Activated CD4-positive, alpha-beta T cell treated with anti-CD3 and anti-CD28 coated beads, Interleukin-2, amount 10 ng/mL, durations not matched to agents 7 days and 5 days (primary cell): Measurements from ENCODE around the gene TDP1. TPM values are rescaled to one million over a fixed set of nuclear protein-coding genes. Genes with fewer than 3 reads are reported as not detected.

ENCODE experiments used
- CTCF ChIA-PET: fragments of 350-600 bp; sonication (Branson Sonifier 250); formaldehyde crosslinking; loops from one replicate; lab custom pipeline; 2021; ENCODE audit warnings: antibody characterized with exemption; lab: Charles Lee
- POLR2A ChIA-PET: fragments of 350-600 bp; sonication (Branson Sonifier 250); formaldehyde crosslinking; loops from one replicate; lab custom pipeline; 2021; ENCODE audit warnings: antibody characterized with exemption; lab: Charles Lee
- DNase-seq: peaks from one replicate; pipeline ENCODE4 v3.0.0-alpha.2; 2020
- H3K27ac Mint-ChIP-seq: one replicate; pipeline ENCODE4 v1.8.0; 2021; ENCODE audit warnings: mild to moderate bottlenecking, moderate library complexity, mixed read lengths
- H3K27me3 Mint-ChIP-seq: one replicate; pipeline ENCODE4 v1.8.0; 2021; ENCODE audit warnings: mixed read lengths
- H3K36me3 Mint-ChIP-seq: one replicate; pipeline ENCODE4 v1.8.0; 2021; ENCODE audit warnings: low read depth, mixed read lengths
- H3K4me1 Mint-ChIP-seq: one replicate; pipeline ENCODE4 v1.8.0; 2021; ENCODE audit warnings: mixed read lengths
- H3K4me3 Mint-ChIP-seq: one replicate; pipeline ENCODE4 v1.8.0; 2021; ENCODE audit warnings: mild to moderate bottlenecking, moderate library complexity, mixed read lengths
- H3K9me3 Mint-ChIP-seq: one replicate; pipeline ENCODE4 v1.8.0; 2021; ENCODE audit warnings: mixed read lengths
- total RNA-seq, 2 experiments: library from RNA; stranded (reverse); gene quantifications; one replicate each; pipeline ENCODE4 v1.2.3, GENCODE V29; 2021

TDP1 gene
- total RNA-seq, 2 experiments from 2014 or later = 77.9 to 79.6 TPM

- POLR2A ChIA-PET = interaction anchor here (0.6 kb wide), 1 partner anchor 277 kb away, joined by 4 read pairs; no protein-coding TSS in a partner anchor
- DNase-seq = no peak
- H3K36me3 Mint-ChIP-seq = peaks cover 38% of the 10 kb centered on the region
- no peaks in the 10 kb centered on the region for H3K9me3 Mint-ChIP-seq
- no peaks in the 10 kb centered on the region for H3K4me1 Mint-ChIP-seq
- CTCF ChIA-PET = interaction anchor here (0.8 to 1.9 kb wide), 2 partner anchors 22 to 38 kb away, joined by 3 to 5 read pairs; no protein-coding TSS in a partner anchor
- no peak overlapping the region for H3K4me3 Mint-ChIP-seq
- H3K27me3 Mint-ChIP-seq = no peaks in the 10 kb centered on the region
- no peak overlapping the region for H3K27ac Mint-ChIP-seq
Measured at GRCh38 chr14:89977668-89978067, 21.9 kb downstream of the TDP1 start.

- no peak for DNase-seq
- Mint-ChIP-seq H3K4me3 (no peak overlapping the region), H3K36me3 (peaks cover 37% of the 10 kb centered on the region), H3K27me3 (no peaks in the 10 kb centered on the region), H3K4me1 (no peaks in the 10 kb centered on the region), H3K9me3 (no peaks in the 10 kb centered on the region), H3K27ac (no peak overlapping the region)
- ChIA-PET POLR2A (no interaction called here), CTCF (interaction anchor here (0.7 to 1.9 kb wide), 2 partner anchors 16 to 39 kb away, joined by 4 to 5 read pairs; no protein-coding TSS in a partner anchor)
Measured at GRCh38 chr14:89978656-89979055, 22.9 kb downstream of the TDP1 start.

- peaks cover 47% of the 10 kb centered on the region for H3K36me3 Mint-ChIP-seq
Measured at GRCh38 chr14:89983375-89983774, 27.6 kb downstream of the TDP1 start.

DNA sequence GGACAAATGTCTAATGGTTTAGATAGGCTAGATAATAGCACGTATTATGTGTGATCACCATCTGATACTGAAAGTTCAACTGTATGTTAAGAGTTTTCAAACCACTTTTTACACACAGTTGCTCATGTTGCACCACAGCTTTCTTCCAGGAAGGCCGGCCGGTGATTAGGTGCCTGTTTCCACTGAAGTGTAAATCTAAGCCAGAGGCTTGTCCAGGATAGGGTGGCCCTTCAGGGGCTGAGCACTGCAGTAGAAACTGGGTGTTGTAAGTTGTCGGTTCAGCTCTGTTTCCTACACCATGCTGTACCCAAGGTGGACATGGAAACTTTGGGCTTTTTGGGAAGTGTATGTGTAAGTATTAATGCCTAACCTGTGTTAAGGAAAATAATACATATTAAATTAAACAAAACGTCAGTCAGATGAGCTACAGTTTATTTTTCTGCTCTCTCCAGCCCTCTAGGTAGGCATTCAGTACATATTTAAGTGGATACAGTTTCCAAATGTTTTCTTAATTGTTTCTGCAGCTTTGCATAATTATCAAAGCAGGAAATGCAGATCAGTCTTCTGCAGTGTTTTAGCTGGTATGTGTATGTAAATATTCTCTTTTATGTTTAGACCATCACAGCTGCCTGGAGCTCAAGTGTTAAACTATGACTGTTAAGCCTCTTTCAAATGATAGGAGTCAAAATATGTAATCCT lies 30.9 kb downstream of the TDP1 start:
- Mint-ChIP-seq H3K36me3 (peaks cover 50% of the 10 kb centered on the region), H3K4me1 (no peaks in the 10 kb centered on the region), H3K27ac (no peak overlapping the region), H3K27me3 (no peaks in the 10 kb centered on the region), H3K4me3 (no peak overlapping the region), H3K9me3 (no peaks in the 10 kb centered on the region)
- ChIA-PET POLR2A (no interaction called here), CTCF (interaction anchor here (1.2 to 2.2 kb wide), 2 partner anchors 13 to 46 kb away, joined by 6 to 11 read pairs; no protein-coding TSS in a partner anchor)
- DNase-seq = no peak

More at GRCh38 chr14:89983375-89983774, 27.6 kb downstream of the TDP1 start:
- POLR2A ChIA-PET = no interaction called here
- no peaks in the 10 kb centered on the region for H3K9me3 Mint-ChIP-seq
- CTCF ChIA-PET = interaction anchor here (2.2 kb wide), 1 partner anchor 12 kb away, joined by 7 read pairs; no protein-coding TSS in a partner anchor
- H3K4me1 Mint-ChIP-seq = no peaks in the 10 kb centered on the region
- no peak for DNase-seq
- H3K4me3 Mint-ChIP-seq = no peak overlapping the region
- no peaks in the 10 kb centered on the region for H3K27me3 Mint-ChIP-seq
- no peak overlapping the region for H3K27ac Mint-ChIP-seq

DNA sequence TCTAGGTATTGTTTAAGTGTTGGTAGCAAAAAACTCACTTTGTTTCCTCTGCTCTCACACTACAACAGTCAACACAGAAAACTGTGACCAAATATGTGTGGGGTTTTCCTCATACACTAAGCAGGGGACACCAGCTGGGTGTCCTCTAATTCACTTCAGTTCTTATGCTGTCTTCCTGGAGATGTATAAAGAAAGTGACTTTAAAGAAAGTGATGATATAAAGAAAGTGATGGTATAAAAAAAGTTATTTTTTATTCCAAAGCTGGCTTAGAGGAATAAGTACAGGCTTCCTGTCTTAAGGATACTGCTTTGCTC lies 31.4 kb downstream of the TDP1 start:
- POLR2A ChIA-PET = no interaction called here
- no peaks in the 10 kb centered on the region for H3K4me1 Mint-ChIP-seq
- CTCF ChIA-PET = interaction anchor here (1.2 kb wide), 1 partner anchor 46 kb away, joined by 6 read pairs; no protein-coding TSS in a partner anchor
- peaks cover 46% of the 10 kb centered on the region for H3K36me3 Mint-ChIP-seq
- H3K27ac Mint-ChIP-seq = no peak overlapping the region
- no peak for DNase-seq
- no peaks in the 10 kb centered on the region for H3K9me3 Mint-ChIP-seq
- H3K27me3 Mint-ChIP-seq = no peaks in the 10 kb centered on the region
- H3K4me3 Mint-ChIP-seq = no peak overlapping the region

GRCh38 chr14:89988787-89989186 lies 33.1 kb downstream of the TDP1 start:
- no peak overlapping the region for H3K4me3 Mint-ChIP-seq
- H3K36me3 Mint-ChIP-seq = peaks cover 43% of the 10 kb centered on the region
- H3K27ac Mint-ChIP-seq = no peak overlapping the region
- ChIA-PET POLR2A (no interaction called here), CTCF (interaction anchor here (0.8 to 1.4 kb wide), 2 partner anchors 15 to 24 kb away, joined by 3 read pairs; no protein-coding TSS in a partner anchor)
- no peaks in the 10 kb centered on the region for H3K9me3 Mint-ChIP-seq
- H3K27me3 Mint-ChIP-seq = no peaks in the 10 kb centered on the region
- no peak for DNase-seq
- H3K4me1 Mint-ChIP-seq = no peaks in the 10 kb centered on the region

DNA sequence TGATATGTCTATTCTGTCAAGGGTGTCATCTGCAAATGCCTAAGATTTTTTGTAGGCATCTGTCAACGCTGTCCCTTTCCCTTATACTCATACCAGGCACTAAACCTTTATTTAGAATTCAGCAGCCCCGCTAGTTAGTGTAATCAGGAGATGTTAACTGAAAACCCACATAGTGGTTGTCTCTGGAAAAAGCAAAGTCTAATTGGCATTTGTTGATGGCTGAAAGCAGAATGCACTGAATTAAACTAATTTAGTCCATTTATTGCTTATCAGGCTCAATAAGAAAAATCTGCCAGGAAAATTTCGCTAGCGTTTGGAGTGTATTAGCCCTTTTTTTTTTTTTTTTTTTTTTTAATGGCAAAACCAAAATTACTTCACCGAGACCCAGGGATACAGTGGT lies 34.5 kb downstream of the TDP1 start:
- DNase-seq = no peak
- no peaks in the 10 kb centered on the region for H3K9me3 Mint-ChIP-seq
- no peak overlapping the region for H3K27ac Mint-ChIP-seq
- H3K4me3 Mint-ChIP-seq = no peak overlapping the region
- no peaks in the 10 kb centered on the region for H3K27me3 Mint-ChIP-seq
- ChIA-PET CTCF (no interaction called here), POLR2A (no interaction called here)
- no peaks in the 10 kb centered on the region for H3K4me1 Mint-ChIP-seq
- H3K36me3 Mint-ChIP-seq = peaks cover 43% of the 10 kb centered on the region

- H3K4me1 Mint-ChIP-seq = no peaks in the 10 kb centered on the region
- peaks cover 49% of the 10 kb centered on the region for H3K36me3 Mint-ChIP-seq
- H3K4me3 Mint-ChIP-seq = no peak overlapping the region
- ChIA-PET CTCF (no interaction called here), POLR2A (no interaction called here)
- H3K27me3 Mint-ChIP-seq = no peaks in the 10 kb centered on the region
- DNase-seq = no peak
- H3K9me3 Mint-ChIP-seq = no peaks in the 10 kb centered on the region
- no peak overlapping the region for H3K27ac Mint-ChIP-seq
Measured at GRCh38 chr14:89990623-89991275, 35.0 kb downstream of the TDP1 start.

GRCh38 chr14:89992273-89992672 lies 36.5 kb downstream of the TDP1 start:
- no peaks in the 10 kb centered on the region for H3K9me3 Mint-ChIP-seq
- no peak overlapping the region for H3K4me3 Mint-ChIP-seq
- CTCF ChIA-PET = interaction anchor here (0.6 to 1.5 kb wide), 3 partner anchors 10 to 62 kb away, joined by 3 read pairs; no protein-coding TSS in a partner anchor
- H3K27me3 Mint-ChIP-seq = no peaks in the 10 kb centered on the region
- no peaks in the 10 kb centered on the region for H3K4me1 Mint-ChIP-seq
- peaks cover 52% of the 10 kb centered on the region for H3K36me3 Mint-ChIP-seq
- POLR2A ChIA-PET = no interaction called here
- DNase-seq = no peak
- no peak overlapping the region for H3K27ac Mint-ChIP-seq

GRCh38 chr14:89996963-89997362 lies 41.2 kb downstream of the TDP1 start:
- Mint-ChIP-seq H3K36me3 (peaks cover 60% of the 10 kb centered on the region), H3K9me3 (no peaks in the 10 kb centered on the region), H3K27ac (no peak overlapping the region), H3K27me3 (no peaks in the 10 kb centered on the region), H3K4me3 (no peak overlapping the region), H3K4me1 (peaks cover 2% of the 10 kb centered on the region)
- POLR2A ChIA-PET = no interaction called here
- CTCF ChIA-PET = interaction anchor here (1.1 to 2.5 kb wide), 2 partner anchors 10 to 14 kb away, joined by 3 to 7 read pairs; no protein-coding TSS in a partner anchor
- no peak for DNase-seq

GRCh38 chr14:90000935-90001334 lies 45.2 kb downstream of the TDP1 start:
- no peak for DNase-seq
- H3K36me3 Mint-ChIP-seq = peaks cover 65% of the 10 kb centered on the region
- peaks cover 11% of the 10 kb centered on the region for H3K4me1 Mint-ChIP-seq
- ChIA-PET POLR2A (no interaction called here), CTCF (no interaction called here)
- no peak overlapping the region for H3K27ac Mint-ChIP-seq
- H3K9me3 Mint-ChIP-seq = no peaks in the 10 kb centered on the region
- H3K27me3 Mint-ChIP-seq = no peaks in the 10 kb centered on the region
- H3K4me3 Mint-ChIP-seq = no peak overlapping the region

DNA sequence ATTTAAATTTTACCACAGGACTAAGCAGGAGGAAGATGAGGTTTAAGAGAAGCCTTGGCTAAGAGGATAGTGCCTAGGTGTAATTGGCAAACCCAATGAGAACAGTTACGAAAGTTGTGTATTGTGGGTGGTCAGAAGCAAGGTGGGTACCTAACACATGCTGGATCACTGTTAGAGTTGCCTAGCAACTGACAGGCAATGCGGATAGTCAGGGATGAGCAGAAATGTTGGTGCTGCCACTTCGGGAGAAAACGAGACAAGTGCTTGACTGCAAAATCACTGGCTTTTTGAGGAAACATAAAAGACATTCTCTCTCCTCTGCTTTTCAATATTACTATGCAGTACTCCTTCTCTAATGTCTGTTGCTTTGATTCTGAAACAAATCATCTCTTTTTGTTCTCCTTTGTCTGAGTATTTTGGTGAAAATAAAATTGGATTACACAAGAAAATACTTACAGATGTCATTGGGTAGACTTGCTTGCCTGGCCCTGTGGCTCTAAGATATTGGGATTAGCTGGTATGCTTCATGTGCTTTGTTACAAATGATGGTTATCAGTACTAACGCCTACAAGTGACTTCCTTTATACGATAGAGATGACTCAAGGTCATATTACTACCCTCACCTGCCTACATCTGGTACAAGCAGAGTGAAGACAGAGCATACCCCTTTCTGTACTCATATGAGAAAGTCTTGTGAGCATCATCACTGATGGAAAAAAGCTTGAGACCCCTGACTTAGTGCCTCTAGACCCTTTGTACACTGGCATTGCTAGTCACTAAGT lies 48.0 kb downstream of the TDP1 start:
- no peaks in the 10 kb centered on the region for H3K27me3 Mint-ChIP-seq
- ChIA-PET POLR2A (no interaction called here), CTCF (no interaction called here)
- no peaks in the 10 kb centered on the region for H3K9me3 Mint-ChIP-seq
- H3K4me1 Mint-ChIP-seq = peaks cover 11% of the 10 kb centered on the region
- no peak for DNase-seq
- no peak overlapping the region for H3K27ac Mint-ChIP-seq
- no peak overlapping the region for H3K4me3 Mint-ChIP-seq
- H3K36me3 Mint-ChIP-seq = peaks cover 54% of the 10 kb centered on the region
